GM21717 (cell line): ENCODE results near the gene PIK3CA.
"Not testable (repeated sequence)": the region's sequence is repeated elsewhere in the genome, so short reads cannot be mapped to it uniquely, and the experiment has no call there.

Source experiments
- ATAC-seq: cut with Tn5 transposase; IDR thresholded peaks from one replicate; pipeline ENCODE4 v1.9.1; 2021; ENCODE audit warnings: mild to moderate bottlenecking, moderate library complexity; ENCODE audit not compliant: unreplicated experiment

PIK3CA gene

GRCh38 chr3:179259959-179260756 lies 112.0 kb downstream of the PIK3CA start:
- ATAC-seq, result not testable (repeated sequence)

GRCh38 chr3:179260949-179261765 lies 113.0 kb downstream of the PIK3CA start:
- ATAC-seq, result peak; percentile 86

GRCh38 chr3:179263134-179263533 lies 115.0 kb downstream of the PIK3CA start:
- ATAC-seq, result no peak

GRCh38 chr3:179264449-179264848 lies 116.3 kb downstream of the PIK3CA start:
- no peak for ATAC-seq

- no peak for ATAC-seq
Observed at GRCh38 chr3:179265092-179265491, 116.9 kb downstream of the PIK3CA start.

GRCh38 chr3:179265875-179266274 lies 117.7 kb downstream of the PIK3CA start:
- peak; percentile 58 for ATAC-seq

GRCh38 chr3:179266701-179267211 lies 118.6 kb downstream of the PIK3CA start:
- no peak for ATAC-seq

GRCh38 chr3:179268400-179269051 lies 120.4 kb downstream of the PIK3CA start:
- no peak for ATAC-seq

GRCh38 chr3:179269152-179269707 lies 121.1 kb downstream of the PIK3CA start:
- ATAC-seq, result no peak

GRCh38 chr3:179272385-179272784 lies 124.2 kb downstream of the PIK3CA start:
- no peak for ATAC-seq

- ATAC-seq, result not testable (repeated sequence)
Observed at GRCh38 chr3:179274434-179274833, 126.3 kb downstream of the PIK3CA start.

GRCh38 chr3:179276001-179276400 lies 127.8 kb downstream of the PIK3CA start:
- ATAC-seq, result no peak

GRCh38 chr3:179276743-179277142 lies 128.6 kb downstream of the PIK3CA start:
- no peak for ATAC-seq

GRCh38 chr3:179278151-179278550 lies 130.0 kb downstream of the PIK3CA start:
- no peak for ATAC-seq

GRCh38 chr3:179278932-179279693 lies 131.0 kb downstream of the PIK3CA start:
- ATAC-seq, result no peak

GRCh38 chr3:179279837-179280236 lies 131.7 kb downstream of the PIK3CA start:
- no peak for ATAC-seq

GRCh38 chr3:179281825-179282224 lies 133.7 kb downstream of the PIK3CA start:
- no peak for ATAC-seq

GRCh38 chr3:179286331-179286730 lies 138.2 kb downstream of the PIK3CA start:
- ATAC-seq, result no peak

- no peak for ATAC-seq
Observed at GRCh38 chr3:179288845-179289244, 140.7 kb downstream of the PIK3CA start.

- no peak for ATAC-seq
Observed at GRCh38 chr3:179289295-179289694, 141.1 kb downstream of the PIK3CA start.
